Measurements from ENCODE around the gene FABP7.

FABP7 gene

GRCh38 chr6:122758927-122759334, 20.6 kb upstream of the FABP7 start:
- no peak for DNase-seq (ENCODE audit: low read depth)

- DNase-seq (ENCODE audit: low read depth): no peak
These were observed 19.2 kb upstream of the FABP7 start for GRCh38 chr6:122760330-122760729.

GRCh38 chr6:122766256-122766655, 13.3 kb upstream of the FABP7 start:
- no peak for DNase-seq (ENCODE audit: low read depth)

- DNase-seq (ENCODE audit: low read depth): no peak
These were observed 8.5 kb upstream of the FABP7 start for GRCh38 chr6:122770835-122771601.

- DNase-seq (ENCODE audit: low read depth): no peak
These were observed 6.6 kb upstream of the FABP7 start for GRCh38 chr6:122772724-122773415.

GRCh38 chr6:122775975-122776374, 3.5 kb upstream of the FABP7 start:
- no peak for DNase-seq (ENCODE audit: low read depth)

GRCh38 chr6:122778302-122778701, 1.2 kb upstream of the FABP7 start:
- DNase-seq (ENCODE audit: low read depth): no peak

- no peak for DNase-seq (ENCODE audit: low read depth)
These were observed 393 bp upstream of the FABP7 start for GRCh38 chr6:122778985-122779661.

- DNase-seq (ENCODE audit: low read depth): no peak
These were observed 598 bp downstream of the FABP7 start for GRCh38 chr6:122780114-122780513.

GRCh38 chr6:122781716-122782115, 2.2 kb downstream of the FABP7 start:
- DNase-seq (ENCODE audit: low read depth): no peak

- no peak for DNase-seq (ENCODE audit: low read depth)
These were observed 3.9 kb downstream of the FABP7 start for GRCh38 chr6:122783401-122783800.

GRCh38 chr6:122785891-122786290, 6.4 kb downstream of the FABP7 start:
- DNase-seq (ENCODE audit: low read depth): no peak

- no peak for DNase-seq (ENCODE audit: low read depth)
These were observed 8.2 kb downstream of the FABP7 start for GRCh38 chr6:122787721-122788120.

- DNase-seq (ENCODE audit: low read depth): no peak
These were observed 8.7 kb downstream of the FABP7 start for GRCh38 chr6:122788208-122788607.

- DNase-seq (ENCODE audit: low read depth): no peak
These were observed 9.2 kb downstream of the FABP7 start for GRCh38 chr6:122788663-122789181.

GRCh38 chr6:122789182-122790027, 9.9 kb downstream of the FABP7 start, which contains the start of gene SMPDL3A:
Gene SMPDL3A, plus strand, starts transcription at chr6:122789258. Its CDS starts 89 bp downstream, at chr6:122789347.
- DNase-seq (ENCODE audit: low read depth): no peak

- DNase-seq (ENCODE audit: low read depth): no peak
These were observed 10.5 kb downstream of the FABP7 start for GRCh38 chr6:122790028-122790422.

- no peak for DNase-seq (ENCODE audit: low read depth)
These were observed 11.2 kb downstream of the FABP7 start for GRCh38 chr6:122790423-122791309.

GRCh38 chr6:122791310-122791679, 11.8 kb downstream of the FABP7 start:
- no peak for DNase-seq (ENCODE audit: low read depth)

GRCh38 chr6:122792766-122793165, 13.2 kb downstream of the FABP7 start:
- no peak for DNase-seq (ENCODE audit: low read depth)

- no peak for DNase-seq (ENCODE audit: low read depth)
These were observed 18.0 kb downstream of the FABP7 start for GRCh38 chr6:122797537-122797936.

Data from activated T-helper 9 cell treated with anti-CD3 and anti-CD28 coated beads, Interleukin-2, amount 50 U/mL, for 16 hours (primary cell).